GM18502 (cell line): ENCODE measurements around the gene ETV3L.

Source experiments
- ATAC-seq: cut with Tn5 transposase; IDR thresholded peaks from one replicate; pipeline ENCODE4 v1.9.1; 2021; ENCODE audit warnings: mild to moderate bottlenecking; ENCODE audit not compliant: unreplicated experiment, poor library complexity

ETV3L gene

DNA sequence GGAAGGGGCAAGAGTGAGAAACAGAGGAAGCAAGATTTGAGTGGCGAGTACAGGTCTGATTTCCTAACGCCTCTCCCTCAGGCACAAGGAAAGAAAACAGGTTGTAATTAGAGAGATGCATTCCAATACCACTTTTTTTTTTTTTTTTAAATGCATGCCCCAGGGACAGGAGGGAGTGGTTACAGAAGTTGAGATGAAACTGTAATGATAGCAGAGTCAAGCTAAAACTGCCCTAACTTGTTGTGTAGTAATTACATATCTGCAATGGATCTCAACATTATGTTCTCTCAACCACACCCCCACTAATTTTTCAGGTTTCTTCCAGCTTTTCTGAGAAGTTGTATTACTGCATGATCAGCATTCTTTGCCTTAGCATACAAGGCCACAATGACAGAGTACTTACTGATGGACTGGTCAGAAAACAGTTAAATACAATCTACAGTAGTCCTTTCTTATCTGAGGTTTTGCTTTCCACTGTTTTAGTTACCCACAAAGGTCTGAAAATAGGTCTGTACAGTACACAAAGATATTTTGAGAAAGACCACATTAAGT lies 33.1 kb upstream of the ETV3L start:
- no peak for ATAC-seq

DNA sequence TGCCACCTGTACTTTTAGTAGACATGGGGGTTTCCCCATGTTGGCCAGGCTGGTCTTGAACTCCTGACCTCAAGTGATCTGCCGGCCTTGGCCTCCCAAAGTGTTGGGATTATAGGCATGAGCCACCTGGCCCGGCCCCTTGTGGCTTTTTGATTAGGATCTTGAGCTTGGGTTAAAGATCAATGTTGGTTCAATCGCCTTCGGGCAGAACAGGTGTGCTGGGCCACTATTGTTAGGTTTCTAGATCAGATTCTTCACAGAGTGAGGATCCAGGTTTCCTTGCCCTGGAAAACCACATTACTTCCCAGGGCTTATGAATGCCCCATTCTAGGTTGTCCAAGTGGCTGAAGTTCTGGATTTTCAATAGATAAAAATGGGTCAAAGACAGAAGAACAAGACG lies 32.5 kb upstream of the ETV3L start:
- no peak for ATAC-seq

DNA sequence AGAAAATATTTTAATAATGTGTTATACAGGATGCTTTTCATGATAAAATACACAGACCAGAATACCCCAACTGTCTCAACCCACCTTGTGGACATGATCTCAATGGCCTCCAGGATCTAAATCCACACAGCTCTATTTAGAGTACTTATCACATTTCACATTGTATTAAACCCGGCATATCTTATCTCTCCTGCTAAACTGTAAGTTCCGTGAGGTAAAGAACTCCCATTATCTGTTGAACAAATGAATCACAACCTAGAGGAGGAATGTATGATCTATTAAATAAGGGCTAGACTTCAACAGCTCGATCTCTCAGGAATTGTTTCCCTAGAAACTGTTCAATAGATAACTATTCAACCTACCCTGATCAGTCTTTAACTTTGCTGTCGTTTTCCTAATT lies 31.7 kb upstream of the ETV3L start:
- no peak for ATAC-seq

DNA sequence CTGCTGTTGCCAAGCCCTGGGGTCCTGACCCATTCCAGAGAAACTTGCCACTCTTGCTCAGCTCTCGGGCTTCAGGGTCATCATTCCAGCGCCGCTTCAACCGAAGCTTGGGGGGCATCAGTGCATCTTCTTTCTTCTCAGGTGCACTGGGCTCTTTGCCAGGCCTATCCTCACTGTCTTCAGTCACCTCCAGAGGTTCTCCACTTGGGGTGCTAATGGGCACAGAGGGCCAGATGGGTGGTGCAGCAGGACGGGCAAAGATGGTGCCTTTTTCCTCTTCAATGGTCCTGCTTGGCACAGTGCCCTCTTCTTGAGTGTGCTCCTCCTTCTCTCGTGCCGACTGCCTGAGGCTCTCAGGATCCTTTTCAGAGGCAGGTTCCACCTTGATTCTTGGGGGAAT lies 25.2 kb upstream of the ETV3L start:
- ATAC-seq, result no peak

DNA sequence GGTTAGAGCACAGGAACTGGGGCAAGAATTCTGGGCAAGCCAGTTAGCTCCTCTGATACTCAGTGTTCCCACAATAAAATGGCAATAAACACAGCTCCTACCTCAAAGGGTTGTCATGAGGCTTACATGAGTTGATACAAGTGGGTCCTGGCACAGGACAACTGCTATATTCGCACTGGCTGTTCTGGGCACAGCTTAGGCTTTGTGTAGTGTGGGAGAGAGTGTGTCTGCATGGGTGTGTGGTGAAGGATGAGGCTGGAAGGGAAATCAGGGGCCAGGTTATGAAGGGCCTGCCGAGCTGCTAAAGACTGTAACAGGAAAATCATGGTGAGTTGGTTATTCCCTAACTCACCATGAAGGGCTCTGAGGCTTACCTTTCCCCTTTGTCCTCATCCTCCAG lies 19.8 kb upstream of the ETV3L start:
- no peak for ATAC-seq

DNA sequence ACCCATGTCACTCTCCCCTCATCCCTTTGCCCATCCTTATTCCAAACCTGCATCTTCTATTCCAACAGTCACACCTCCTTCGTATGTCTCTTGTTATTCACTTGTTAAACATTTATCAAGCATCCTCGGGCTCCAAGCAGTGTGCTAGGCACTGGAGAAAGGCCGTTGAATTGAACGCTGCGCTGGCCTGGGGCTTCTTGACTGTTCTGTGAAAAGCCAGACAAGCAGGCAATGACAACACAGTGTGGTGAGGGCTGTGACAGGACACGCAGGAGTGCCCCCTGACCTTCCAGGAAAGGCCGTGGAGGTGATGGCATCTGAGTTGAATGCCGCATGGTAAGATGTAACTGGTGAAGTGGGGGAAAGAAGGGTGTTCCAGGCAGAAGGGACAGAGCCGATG lies 19.4 kb upstream of the ETV3L start:
- ATAC-seq, result no peak

DNA sequence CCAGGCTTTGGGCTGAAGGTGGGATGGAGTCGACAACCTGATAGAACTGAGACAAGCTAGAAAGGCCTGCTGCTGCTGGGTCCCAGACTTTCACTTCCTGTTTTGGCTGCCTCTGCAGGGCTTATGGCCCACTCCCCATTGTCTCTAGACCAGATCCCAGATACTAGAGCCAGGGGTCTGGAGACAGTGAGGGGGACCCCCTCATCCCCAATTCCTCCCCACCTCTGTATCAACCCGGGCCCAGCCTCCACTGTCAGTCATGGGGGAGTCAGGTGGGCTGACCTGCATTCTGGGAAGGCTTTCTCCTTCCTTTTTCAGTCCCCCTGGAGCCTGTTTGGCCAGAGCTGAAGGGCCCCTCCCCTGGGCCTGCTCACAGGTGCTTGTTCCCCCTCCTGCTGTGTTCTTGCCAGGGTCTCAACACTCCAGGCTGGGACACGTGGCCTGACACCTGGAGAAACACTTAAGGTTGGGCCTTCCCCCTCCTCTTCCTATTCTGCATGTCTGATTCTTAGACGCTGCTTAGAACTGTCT lies 18.0 kb upstream of the ETV3L start:
- no peak for ATAC-seq

DNA sequence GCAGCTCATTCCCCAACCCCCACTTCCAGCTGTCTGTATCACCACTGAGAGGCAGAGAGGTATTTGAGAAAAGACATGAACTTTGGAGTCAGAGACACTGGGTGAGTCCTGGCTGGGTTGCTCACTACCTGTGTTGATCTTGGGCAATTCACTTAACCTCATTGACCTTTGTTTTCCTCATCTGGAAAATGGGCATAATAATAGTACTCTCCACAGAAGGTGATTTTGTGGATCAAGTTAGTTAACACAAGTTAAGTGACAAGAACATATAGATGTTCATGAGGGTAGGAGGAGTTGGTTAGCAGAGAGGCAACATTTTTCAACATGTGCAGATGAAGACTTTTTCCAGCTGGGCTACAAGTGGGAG lies 17.1 kb upstream of the ETV3L start:
- no peak for ATAC-seq

DNA sequence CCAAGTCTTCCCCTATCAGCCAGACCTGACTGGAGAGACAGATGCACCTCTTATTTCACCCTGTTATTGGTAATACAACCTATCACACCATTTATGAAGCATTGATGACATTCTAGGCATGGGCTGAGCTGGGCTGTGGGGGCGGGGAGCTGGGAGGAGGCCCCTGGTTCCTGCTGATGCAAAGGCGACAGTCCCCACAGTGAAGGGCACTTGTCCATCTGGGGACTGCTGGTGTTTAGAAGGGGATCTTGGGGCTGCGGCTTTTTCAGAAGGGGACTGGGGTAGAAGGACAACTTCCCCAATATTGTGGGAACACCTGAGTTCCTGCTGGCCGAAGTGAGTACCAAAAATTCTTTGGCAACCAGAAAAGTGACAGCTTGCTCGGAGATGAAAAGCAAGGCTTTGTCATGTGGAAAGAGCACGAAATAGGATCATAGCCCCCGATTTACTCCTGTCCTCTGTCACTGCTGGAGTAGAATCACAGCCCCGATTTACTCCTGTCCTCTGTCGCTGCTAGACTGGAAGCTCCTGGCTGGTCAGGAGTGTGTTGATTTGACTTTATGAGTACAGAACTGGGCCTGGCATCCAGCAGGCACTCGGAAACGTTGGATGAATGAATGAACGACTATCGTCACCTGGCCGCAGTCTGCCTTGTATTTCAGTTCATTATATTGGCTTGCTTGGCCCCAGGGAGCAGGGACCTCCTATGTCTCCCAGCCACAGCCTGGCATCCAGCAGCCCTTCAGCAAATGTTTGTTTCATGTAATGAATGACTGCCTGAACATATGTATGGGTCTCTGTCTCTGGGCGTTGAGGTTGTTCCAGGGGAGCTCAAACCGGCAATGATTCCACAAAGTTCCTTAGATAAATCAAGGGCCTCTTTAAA lies 16.5 kb upstream of the ETV3L start:
- no peak for ATAC-seq

DNA sequence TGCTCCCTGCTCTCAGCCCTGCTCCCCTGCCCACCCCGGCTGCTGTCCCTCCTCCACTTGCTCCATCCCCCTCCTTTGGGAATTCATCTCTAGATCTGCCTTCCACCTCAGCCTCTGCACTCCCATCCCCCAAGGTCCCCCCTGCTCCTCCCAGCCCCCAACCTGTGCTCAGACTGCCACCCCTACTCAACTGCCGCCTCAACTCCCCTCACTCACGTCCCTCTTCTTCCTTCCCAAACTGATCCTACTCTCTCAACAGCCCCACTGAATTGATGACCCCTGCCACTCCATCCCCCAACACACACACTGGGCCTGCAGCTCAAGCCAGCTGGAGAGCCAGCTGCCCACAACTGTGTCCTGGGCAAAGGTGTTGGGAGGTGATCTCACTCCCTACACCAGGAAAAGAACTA lies 15.8 kb upstream of the ETV3L start:
- ATAC-seq, result no peak

DNA sequence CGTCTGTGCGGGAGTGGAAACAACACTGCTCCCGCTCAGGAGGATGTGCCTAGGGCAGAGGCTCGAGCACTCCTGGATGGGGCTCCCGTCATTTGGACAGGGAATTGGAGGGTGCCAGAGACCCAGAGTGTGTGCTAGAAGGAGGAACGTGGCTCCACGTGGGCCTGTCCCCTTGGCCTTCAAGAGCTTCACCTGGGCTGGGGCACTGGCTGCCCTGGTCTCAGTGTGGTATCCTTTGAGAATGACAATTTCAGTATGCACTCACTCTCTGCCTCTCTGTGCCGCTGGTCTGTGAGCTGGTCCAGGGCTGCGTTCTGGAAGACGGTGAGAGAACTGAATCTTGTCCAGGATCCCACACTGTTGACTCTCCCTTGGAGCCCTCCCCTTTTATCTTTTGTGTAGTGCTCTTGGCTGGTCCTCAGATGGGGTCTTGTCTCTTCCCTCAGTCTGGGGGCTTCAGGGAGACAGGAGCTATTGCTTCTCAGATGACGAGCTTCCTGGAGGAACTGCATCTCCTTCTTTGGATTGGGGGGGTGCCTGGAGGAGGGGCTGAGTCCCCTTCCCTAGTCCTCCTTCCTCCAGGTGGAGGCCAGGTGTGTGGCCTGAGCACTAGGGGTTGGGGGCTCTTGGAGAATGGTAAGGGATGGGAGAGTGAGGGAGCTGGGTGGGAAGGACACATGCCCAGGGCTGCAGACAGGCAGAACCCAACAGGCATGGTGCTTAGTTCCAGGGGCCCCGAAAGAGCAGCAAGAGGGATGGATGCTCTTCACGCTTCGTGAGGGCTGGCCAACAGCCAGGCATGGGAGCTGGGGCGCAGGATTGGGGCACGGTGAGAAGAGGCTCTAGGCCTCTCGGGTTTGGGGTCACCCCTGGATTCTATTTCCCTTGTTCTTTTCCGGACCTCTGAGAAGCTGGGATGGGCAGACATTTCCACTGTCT lies 14.8 kb upstream of the ETV3L start:
- no peak for ATAC-seq

DNA sequence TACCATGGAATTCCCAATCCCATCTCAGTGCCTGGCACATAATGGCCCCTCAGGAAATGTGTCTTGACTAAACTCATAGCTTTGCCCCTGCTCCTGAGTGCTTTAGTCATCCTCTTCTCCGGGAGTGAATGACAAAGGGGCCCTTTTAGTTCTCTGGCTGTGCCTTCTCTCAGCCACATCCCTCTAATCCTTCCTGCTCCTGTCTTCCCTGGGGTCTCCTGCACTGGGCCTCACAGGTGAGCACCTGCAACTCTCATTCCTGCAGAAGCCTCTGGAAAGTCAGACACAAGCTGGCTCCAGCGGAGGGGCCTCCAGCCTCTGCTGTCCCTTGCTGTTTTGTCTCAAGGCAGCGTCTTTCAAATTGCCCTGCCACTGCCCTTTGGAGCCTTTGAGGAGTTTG lies 14.0 kb upstream of the ETV3L start:
- ATAC-seq, result no peak

DNA sequence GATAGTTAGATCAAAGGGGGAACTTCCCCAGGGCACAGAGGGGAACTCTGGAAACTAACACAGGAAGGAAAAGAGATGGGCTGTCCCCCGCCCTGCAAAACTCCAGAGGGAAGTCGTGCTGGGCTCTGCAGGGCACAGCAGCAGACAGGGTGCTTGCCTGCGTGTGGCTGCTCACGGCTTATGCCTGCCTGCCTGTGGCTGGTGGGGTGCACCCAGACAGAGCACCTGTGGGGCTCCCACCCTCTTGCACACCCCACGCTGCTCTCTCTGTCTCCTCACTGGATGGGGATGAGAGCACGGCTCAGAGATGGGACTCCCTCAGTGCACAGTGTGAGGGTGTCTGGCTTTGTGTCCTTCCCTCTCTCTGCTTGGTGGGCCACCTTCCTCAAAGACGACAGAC lies 13.5 kb upstream of the ETV3L start:
- no peak for ATAC-seq

DNA sequence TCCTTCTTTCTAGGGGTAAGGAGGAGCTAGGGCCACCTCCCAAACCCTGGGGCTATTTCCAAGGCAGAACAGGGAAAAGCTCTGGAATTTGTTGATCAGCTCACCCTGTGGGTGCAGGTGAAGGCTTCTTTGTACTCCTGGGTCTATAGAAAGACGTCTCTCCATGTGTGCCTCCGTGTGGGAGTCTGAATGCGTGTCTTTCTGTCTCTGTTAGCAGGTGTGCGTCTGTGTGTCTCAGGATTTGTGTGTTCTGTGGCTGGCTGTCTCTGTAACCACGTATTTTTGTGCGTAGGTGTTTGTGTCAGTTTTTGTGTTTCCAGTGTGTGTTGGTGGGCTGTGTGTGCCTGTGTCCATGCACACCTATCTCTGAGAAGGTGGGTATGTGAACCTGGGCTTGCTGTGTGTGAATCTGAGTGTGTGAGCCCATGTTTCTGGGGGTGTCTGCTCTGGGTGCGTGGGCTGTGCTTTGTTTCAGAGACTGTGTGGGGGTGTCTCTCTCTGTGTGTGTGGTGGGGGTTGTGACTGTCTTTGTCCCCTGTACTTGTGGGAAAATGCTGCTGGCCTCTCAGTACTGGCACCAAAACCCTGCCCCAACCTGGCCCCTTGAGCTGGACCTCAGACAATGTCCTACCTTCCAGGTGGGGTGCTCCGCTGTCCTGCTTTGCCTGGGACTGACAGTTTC lies 12.7 kb upstream of the ETV3L start:
- no peak for ATAC-seq

DNA sequence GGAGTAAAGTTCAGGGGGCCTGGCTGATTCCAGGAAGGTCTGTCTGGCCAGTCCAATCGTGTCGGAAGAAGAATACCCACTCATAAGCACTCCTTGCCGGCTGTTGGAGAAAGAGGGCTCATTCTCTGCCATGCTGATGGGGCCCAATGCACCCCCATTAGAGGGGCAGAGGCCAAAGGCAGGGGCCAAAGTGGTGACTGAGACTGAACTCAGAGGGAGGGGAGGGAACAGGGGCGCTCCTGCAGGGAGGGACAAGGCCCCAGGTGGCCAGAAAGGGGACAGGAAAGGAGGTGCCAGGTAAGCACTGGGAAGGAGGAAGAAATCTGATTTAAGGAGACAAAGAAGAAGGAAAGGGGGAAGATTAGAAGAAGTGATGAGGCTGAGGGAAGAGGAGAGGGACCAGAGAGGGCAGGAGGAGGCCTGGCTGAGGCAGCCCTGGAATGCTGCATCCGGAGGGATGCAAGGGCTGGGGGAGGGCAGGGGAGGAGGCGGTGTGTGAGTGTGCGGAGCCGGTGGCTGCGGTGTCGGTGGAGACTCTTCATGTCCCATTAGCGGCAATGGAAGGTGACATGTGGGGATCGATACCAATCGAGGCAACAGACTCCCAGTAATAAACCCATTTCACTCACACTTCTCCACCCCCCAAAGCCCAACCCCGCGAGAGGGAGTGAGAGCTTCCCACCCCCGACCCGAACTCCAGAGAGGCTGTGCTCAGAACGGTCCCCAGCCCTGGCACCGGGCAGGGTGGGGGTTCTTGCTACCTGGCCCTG lies 12.0 kb upstream of the ETV3L start:
- ATAC-seq, result no peak

DNA sequence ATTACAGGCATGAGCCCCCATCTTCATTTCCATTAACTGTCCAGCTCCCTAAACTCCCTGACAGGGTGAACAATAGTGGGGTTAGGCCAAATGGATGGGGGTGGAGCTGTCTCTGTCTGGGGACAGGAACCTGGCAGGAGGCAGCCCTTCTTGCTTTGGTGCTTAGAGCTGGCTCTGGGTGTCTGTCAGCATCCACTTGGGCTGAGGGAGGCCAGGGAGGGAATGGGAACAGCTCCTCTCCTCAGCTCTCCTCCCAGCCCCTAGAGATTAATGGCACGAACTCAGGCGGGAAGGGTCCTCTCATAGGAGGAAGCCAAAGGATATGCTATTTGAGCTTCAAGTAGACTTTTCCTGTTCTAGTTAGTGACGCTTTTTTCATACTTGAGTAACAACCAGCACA lies 11.1 kb upstream of the ETV3L start:
- no peak for ATAC-seq

DNA sequence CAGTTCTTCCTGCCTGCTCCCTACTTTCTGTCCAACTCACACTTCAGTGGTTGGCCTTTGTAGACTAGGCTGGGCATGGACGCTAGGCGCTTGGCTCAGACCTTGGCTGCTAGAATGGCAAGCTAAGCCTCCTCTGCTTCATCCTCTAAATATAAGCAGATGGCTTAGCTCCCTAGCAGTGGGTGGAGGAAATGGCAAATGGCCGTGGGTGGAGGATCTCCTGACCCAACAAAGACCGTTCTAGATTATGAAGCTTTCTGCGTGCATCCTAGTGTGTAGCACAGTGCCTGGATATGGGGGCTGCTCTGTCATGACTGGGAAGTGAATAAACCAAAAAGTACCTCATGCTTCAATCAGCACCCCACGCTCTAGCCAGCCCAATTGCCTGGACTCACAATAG lies 10.4 kb upstream of the ETV3L start:
- ATAC-seq, result no peak

DNA sequence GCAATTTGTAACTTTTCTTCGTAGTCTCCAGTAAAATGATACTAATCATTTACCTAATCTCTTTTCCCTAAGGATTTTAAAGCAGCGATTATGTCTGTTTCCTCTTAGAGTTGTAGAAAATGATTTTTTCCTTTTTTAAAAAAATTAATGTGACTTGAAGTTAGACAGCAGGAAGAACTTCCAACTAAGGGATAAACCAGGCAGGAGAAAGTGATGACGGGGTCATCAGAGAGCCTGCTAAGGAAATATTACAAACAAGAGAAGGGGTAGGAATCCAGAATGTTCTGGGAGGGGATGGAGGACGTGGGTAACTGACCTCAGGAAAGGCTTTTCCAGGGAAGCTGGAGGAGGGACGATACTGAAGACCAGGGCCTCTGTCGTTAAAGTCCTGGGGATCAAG lies 8.8 kb upstream of the ETV3L start:
- ATAC-seq, result no peak

DNA sequence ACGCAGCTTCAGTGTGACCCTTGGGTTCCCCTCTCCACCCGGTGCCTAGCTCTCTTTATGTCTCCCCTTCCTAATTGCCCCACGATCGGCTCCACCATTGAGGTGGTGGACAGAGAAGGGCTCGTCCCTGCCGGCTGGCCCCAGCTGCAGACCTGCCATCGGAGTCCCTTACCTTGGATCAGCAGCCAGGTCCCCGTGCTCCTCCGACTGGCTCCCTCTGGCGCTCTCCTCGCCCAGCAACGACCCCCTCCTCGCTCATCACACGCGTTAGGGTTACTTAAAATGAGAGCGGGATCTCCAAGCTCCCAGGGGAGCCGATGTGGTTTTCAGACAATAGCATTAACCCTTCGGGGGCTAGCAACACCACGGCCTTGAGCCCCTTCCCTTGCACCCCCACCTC lies 8.1 kb upstream of the ETV3L start:
- no peak for ATAC-seq

DNA sequence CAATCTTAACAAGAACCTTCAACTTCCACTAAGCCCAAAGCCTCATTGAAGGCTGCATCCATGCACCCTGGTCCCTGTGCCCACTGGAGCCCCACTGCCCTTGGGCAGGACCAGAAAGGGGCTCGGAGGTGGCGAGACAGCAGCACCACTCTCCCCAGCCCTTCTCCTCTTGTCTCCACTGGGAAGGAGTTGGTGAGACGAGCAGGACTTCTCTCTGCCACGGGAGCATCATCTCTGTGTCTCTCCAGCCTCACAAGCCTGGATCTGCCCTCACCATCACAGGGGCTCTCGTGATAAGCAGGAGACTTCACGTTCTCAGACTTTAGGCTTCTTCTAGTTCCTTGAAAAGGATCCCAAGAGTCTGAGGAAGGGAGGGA lies 7.2 kb upstream of the ETV3L start:
- no peak for ATAC-seq
